Stomach (tissue), 4 donors: Measurements from ENCODE around the gene HSD17B12.

Experiments
- CTCF ChIP-seq, 7 experiments: fragments of 450-650 bp in 4 of 7; fragments of 200-600 bp in 3 of 7; sonication (generic) in 3 of 7; IDR thresholded peaks; one replicate each; pipeline ENCODE4 v1.5.1; 2016 to 2019; ENCODE audit warnings: antibody characterized with exemption in 7 of 7, control low read depth in 2 of 7, mild to moderate bottlenecking in 1 of 7
- EP300 ChIP-seq: sonication (generic); formaldehyde crosslinking; IDR thresholded peaks from one replicate; pipeline ENCODE4 v1.6.1; 2017; ENCODE audit warnings: antibody characterized with exemption
- POLR2A ChIP-seq, 4 donors: fragments of 450-650 bp; IDR thresholded peaks; one replicate each; pipeline ENCODE4 v1.6.1; 2016; ENCODE audit warnings: antibody characterized with exemption in 4 of 4, control low read depth in 2 of 4, mild to moderate bottlenecking in 1 of 4, moderate library complexity in 1 of 4
- POLR2AphosphoS5 ChIP-seq, 3 donors: sonication (generic); formaldehyde crosslinking; IDR thresholded peaks; one replicate each; pipeline ENCODE4 v1.6.1; 2016; ENCODE audit warnings: antibody characterized with exemption in 3 of 3

GRCh38 chr11:43818220-43818619 is 137.7 kb downstream of the HSD17B12 start:
- TF ChIP-seq POLR2AphosphoS5 (IDR thresholded peaks at IDR 0.05) (no peak), CTCF (IDR thresholded peaks at IDR 0.05) (no peak), EP300 (no peak), POLR2A (IDR thresholded peaks at IDR 0.05) (no peak)
